Endothelial cell of umbilical vein (primary cell): ENCODE measurements around the gene MINPP1. TPM values are rescaled to one million over a fixed set of nuclear protein-coding genes. Genes with fewer than 3 reads are reported as not detected.

Experiments used
- BruUV-seq: library from RNA; stranded (reverse); fragments of 400-500 nt; replicated peaks from 2 replicates; lab custom pipeline; 2021; lab: Mats Ljungman, UMichigan
- CTCF ChIA-PET: fragments of 300-600, 350-600 bp; sonication (Branson Sonifier 250); formaldehyde crosslinking; loops from one replicate; lab custom pipeline; 2021; ENCODE audit warnings: antibody characterized with exemption, inconsistent platforms; lab: Charles Lee
- POLR2A ChIA-PET: fragments of 300-600, 350-600 bp; sonication (Branson Sonifier 250); formaldehyde crosslinking; loops from one replicate; lab custom pipeline; 2021; ENCODE audit warnings: antibody characterized with exemption, inconsistent platforms; lab: Charles Lee
- DNase-seq: peaks from one replicate; pipeline ENCODE4 v3.0.0-alpha.2; 2011; ENCODE audit warnings: low read depth, low spot score
- FAIRE-seq: peaks from 2 replicates; lab custom pipeline; 2011; peaks lifted over from hg19 to GRCh38; lab: Jason Lieb, UNC
- H2AFZ ChIP-seq: 2 replicates; pipeline ENCODE4 v1.6.0; 2012; ENCODE audit warnings: low read depth, low read length, control low read depth, inconsistent platforms
- H3K27ac ChIP-seq: 2 replicates; pipeline ENCODE4 v1.5.1; 2011; ENCODE audit warnings: low read depth, mild to moderate bottlenecking, control low read depth, low read length, moderate library complexity; ENCODE audit not compliant: insufficient read depth
- H3K27me3 ChIP-seq, 2 experiments: 2 replicates each; pipeline versions ENCODE4 v1.6.0 to v1.6.1; 2011; ENCODE audit warnings: low read length in 2 of 2, mixed read lengths in 1 of 2; ENCODE audit not compliant: control insufficient read depth in 2 of 2, insufficient read depth in 2 of 2
- H3K36me3 ChIP-seq, 2 experiments: 2 replicates in 1 of 2; 3 replicates in 1 of 2; pipeline ENCODE4 v1.5.1; 2011; ENCODE audit warnings: low read length in 2 of 2, mild to moderate bottlenecking in 1 of 2, moderate library complexity in 1 of 2; ENCODE audit not compliant: control insufficient read depth in 2 of 2, insufficient read depth in 2 of 2; ENCODE audit errors: extremely low read depth in 1 of 2
- H3K4me1 ChIP-seq: 3 replicates; pipeline ENCODE4 v1.5.1; 2011; ENCODE audit warnings: mild to moderate bottlenecking, low read length; ENCODE audit not compliant: control insufficient read depth, insufficient read depth; ENCODE audit errors: extremely low read depth
- H3K4me2 ChIP-seq: 2 replicates; pipeline ENCODE4 v1.6.1; 2011; ENCODE audit warnings: low read length, control low read depth, mixed read lengths; ENCODE audit not compliant: insufficient read depth
- H3K4me3 ChIP-seq, 3 experiments: fragments of 200-600 bp in 1 of 3; sonication (generic), shearing (Covaris generic) in 1 of 3; replicated peaks in 1 of 3; 2 replicates each; pipeline ENCODE4 v1.5.1; 2011 to 2016; ENCODE audit warnings: control low read depth in 3 of 3, low read length in 3 of 3, mild to moderate bottlenecking in 2 of 3, inconsistent platforms in 1 of 3, low read depth in 1 of 3, moderate library complexity in 1 of 3; ENCODE audit not compliant: insufficient read depth in 1 of 3
- H3K79me2 ChIP-seq: 2 replicates; pipeline ENCODE4 v1.6.0; 2012; ENCODE audit warnings: low read length, inconsistent platforms; ENCODE audit not compliant: control insufficient read depth, insufficient read depth
- H3K9ac ChIP-seq: replicated peaks from 2 replicates; pipeline ENCODE3; 2011; ENCODE audit warnings: low read length, control low read depth; ENCODE audit not compliant: insufficient read depth; ENCODE audit errors: extremely low read depth
- H3K9me1 ChIP-seq: replicated peaks from 3 replicates; pipeline ENCODE4 v1.6.0; 2011; ENCODE audit warnings: mild to moderate bottlenecking, low read length; ENCODE audit not compliant: control insufficient read depth, insufficient read depth; ENCODE audit errors: extremely low read depth
- H3K9me3 ChIP-seq: replicated peaks from 2 replicates; pipeline ENCODE4 v1.5.1; 2012; ENCODE audit warnings: low read length, inconsistent platforms; ENCODE audit not compliant: control insufficient read depth, insufficient read depth
- H4K20me1 ChIP-seq: replicated peaks from 2 replicates; pipeline ENCODE3; 2011; ENCODE audit warnings: mild to moderate bottlenecking, low read length; ENCODE audit not compliant: control insufficient read depth, insufficient read depth; ENCODE audit errors: extremely low read depth
- EZH2 ChIP-seq: IDR thresholded peaks from 2 replicates; pipeline ENCODE4 v1.6.1; 2012; ENCODE audit warnings: borderline replicate concordance, low read depth, mild to moderate bottlenecking, moderate library complexity, low read length, inconsistent platforms; ENCODE audit not compliant: severe bottlenecking
- FOS ChIP-seq: IDR thresholded peaks from 2 replicates; pipeline ENCODE4 v1.6.1; 2011; ENCODE audit warnings: mild to moderate bottlenecking, low read length, moderate library complexity, borderline replicate concordance; ENCODE audit not compliant: insufficient read depth
- GATA2 ChIP-seq: IDR thresholded peaks from 2 replicates; pipeline ENCODE4 v1.7.0; 2011; ENCODE audit warnings: low read depth, mild to moderate bottlenecking, moderate library complexity, mixed read lengths, low read length; ENCODE audit not compliant: insufficient read length, insufficient read depth
- JUN ChIP-seq: IDR thresholded peaks from 2 replicates; pipeline ENCODE4 v1.6.1; 2011; ENCODE audit warnings: borderline replicate concordance, low read depth; ENCODE audit not compliant: insufficient read length, insufficient read depth
- MYC ChIP-seq: IDR thresholded peaks from one replicate; pipeline ENCODE4 v1.6.1; 2011; ENCODE audit warnings: mild to moderate bottlenecking, low read depth, low read length
- POLR2A ChIP-seq: IDR thresholded peaks from 2 replicates; pipeline ENCODE4 v1.6.1; 2012; ENCODE audit warnings: low read depth, mild to moderate bottlenecking, control low read depth, low read length
- POLR2AphosphoS5 ChIP-seq: IDR thresholded peaks from 2 replicates; pipeline ENCODE4 v1.6.1; 2012; ENCODE audit warnings: low read depth, mild to moderate bottlenecking, control low read depth, low read length, moderate library complexity; ENCODE audit not compliant: insufficient read depth
- dilution Hi-C: fragments of 300-500 bp; cut with MboI; formaldehyde crosslinking; loops from one replicate; pipeline ENCODE4 v1.15.0; 2019; ENCODE audit warnings: low sequenced_read_pairs; ENCODE audit not compliant: extremely low pct_ligation_motif_present
- intact Hi-C: fragments of 100-400 bp; cut with micrococcal nuclease; formaldehyde crosslinking; loops from one replicate; pipeline ENCODE4 v1.10.0; 2022
- polyA plus RNA-seq, 4 experiments: library from polyadenylated mRNA; depleted of rRNA in 3 of 4; stranded (reverse) in 3 of 4; unstranded in 1 of 4; fragments of >200 nt; gene quantifications; 2 replicates each; pipeline versions ENCODE4 v1.2.1 to v1.2.3, GENCODE V29; 2011 to 2012; ENCODE audit warnings: missing spikeins in 1 of 4
- total RNA-seq: library from RNA; stranded (reverse); gene quantifications from 2 replicates; pipeline ENCODE4 v1.2.3, GENCODE V29; 2021
- TF ChIP-seq, protein P1 (sequence below), 2 donors: IDR thresholded peaks; 1 replicate in 1 of 2; 2 replicates in 1 of 2; pipeline ENCODE4 v1.5.1; 2011; ENCODE audit warnings: low read length in 2 of 2, mild to moderate bottlenecking in 2 of 2, moderate library complexity in 2 of 2, control low read depth in 1 of 2, inconsistent platforms in 1 of 2, low read depth in 1 of 2; ENCODE audit not compliant: insufficient read depth in 1 of 2; ENCODE audit errors: extremely low read depth in 1 of 2
- TF ChIP-seq, protein P2 (sequence below): IDR thresholded peaks from 2 replicates; pipeline ENCODE4 v1.6.1; 2011; ENCODE audit not compliant: insufficient read depth, insufficient read length

Gene MINPP1
- total and polyA plus RNA-seq, 2 donors (not counting 3 experiments of a cell fraction or from before 2014, with no cell fraction given): 11.7 to 23.8 TPM

DNA sequence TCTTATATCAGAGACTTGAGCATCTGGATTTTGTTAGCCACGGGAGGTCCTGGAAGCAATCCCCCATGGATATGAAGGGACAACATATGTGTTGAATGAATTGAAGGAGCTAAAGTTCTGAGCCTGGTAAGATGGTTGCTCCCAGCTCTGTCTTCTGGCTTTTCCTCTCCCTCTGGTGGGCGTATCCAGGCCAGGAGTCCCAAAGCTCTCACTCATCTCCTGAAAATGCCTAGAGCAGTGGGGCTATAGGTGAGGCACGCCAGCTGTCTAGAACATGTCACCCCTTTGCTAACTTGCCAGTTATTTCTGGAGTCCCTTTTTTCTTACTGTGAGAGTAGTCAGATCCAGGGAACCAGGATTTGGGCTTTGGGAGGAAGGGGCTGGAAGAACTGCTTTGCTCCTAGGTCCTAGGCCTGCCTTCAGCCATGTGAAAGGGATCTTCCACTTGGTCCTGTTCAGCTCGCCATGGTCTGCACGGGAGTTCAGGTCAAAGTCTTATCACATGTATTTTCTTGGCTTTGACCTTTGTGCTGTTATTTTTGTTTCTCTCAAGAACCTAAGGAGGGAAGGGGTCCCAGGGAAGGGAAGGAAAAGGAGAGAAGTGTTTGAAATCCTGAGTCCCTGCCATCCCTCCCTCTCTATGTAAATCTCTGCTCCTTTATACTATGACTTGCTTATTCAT, 73.6 kb downstream of the MINPP1 start:
- TF ChIP-seq, protein P1, sequence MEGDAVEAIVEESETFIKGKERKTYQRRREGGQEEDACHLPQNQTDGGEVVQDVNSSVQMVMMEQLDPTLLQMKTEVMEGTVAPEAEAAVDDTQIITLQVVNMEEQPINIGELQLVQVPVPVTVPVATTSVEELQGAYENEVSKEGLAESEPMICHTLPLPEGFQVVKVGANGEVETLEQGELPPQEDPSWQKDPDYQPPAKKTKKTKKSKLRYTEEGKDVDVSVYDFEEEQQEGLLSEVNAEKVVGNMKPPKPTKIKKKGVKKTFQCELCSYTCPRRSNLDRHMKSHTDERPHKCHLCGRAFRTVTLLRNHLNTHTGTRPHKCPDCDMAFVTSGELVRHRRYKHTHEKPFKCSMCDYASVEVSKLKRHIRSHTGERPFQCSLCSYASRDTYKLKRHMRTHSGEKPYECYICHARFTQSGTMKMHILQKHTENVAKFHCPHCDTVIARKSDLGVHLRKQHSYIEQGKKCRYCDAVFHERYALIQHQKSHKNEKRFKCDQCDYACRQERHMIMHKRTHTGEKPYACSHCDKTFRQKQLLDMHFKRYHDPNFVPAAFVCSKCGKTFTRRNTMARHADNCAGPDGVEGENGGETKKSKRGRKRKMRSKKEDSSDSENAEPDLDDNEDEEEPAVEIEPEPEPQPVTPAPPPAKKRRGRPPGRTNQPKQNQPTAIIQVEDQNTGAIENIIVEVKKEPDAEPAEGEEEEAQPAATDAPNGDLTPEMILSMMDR (IDR thresholded peaks at IDR 0.05; ENCODE audit: extremely low read depth in 1 of 2, insufficient read depth in 1 of 2, low read depth in 1 of 2, low read length in 2 of 2): no peak
- TF ChIP-seq, protein P2, sequence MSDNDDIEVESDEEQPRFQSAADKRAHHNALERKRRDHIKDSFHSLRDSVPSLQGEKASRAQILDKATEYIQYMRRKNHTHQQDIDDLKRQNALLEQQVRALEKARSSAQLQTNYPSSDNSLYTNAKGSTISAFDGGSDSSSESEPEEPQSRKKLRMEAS: no peak
- TF ChIP-seq EZH2: no peak
- no peak for TF ChIP-seq GATA2
- TF ChIP-seq POLR2A: no peak
- TF ChIP-seq JUN: no peak
- no peak for TF ChIP-seq POLR2AphosphoS5
- TF ChIP-seq MYC: no peak
- TF ChIP-seq FOS: no peak
- Histone ChIP-seq H3K4me3 (no peak overlapping the region), H3K9me3 (no peaks in the 10 kb centered on the region), H3K9ac (no peak overlapping the region), H2AFZ (no peak overlapping the region), H3K36me3 (no peaks in the 10 kb centered on the region), H3K4me1 (no peaks in the 10 kb centered on the region), H3K27ac (no peak overlapping the region), H3K4me2 (no peak overlapping the region), H4K20me1 (no peaks in the 10 kb centered on the region), H3K27me3 (peaks cover 27 to 28% of the 10 kb centered on the region in 2 experiments), H3K9me1 (no peaks in the 10 kb centered on the region), H3K79me2 (no peaks in the 10 kb centered on the region)
- no peak for FAIRE-seq
- DNase-seq: no peak
- dilution Hi-C loops: no loop called here
- BruUV-seq: no TSS peak
- ChIA-PET POLR2A (no interaction called here), CTCF (no interaction called here)
- intact Hi-C loops: no loop called here
